K562 (cell line): ENCODE data around the gene LMO2.
"Not testable (repeated sequence)": the region's sequence is repeated elsewhere in the genome, so short reads cannot be mapped to it uniquely, and the experiment has no call there.

Experiments used
- CBX8 ChIP-seq: fragments of 200-600 bp; sonication (generic); IDR thresholded peaks from 2 replicates; pipeline ENCODE4 v1.6.1; 2012; ENCODE audit warnings: borderline replicate concordance, mixed run types, low read depth, mild to moderate bottlenecking, moderate library complexity, mixed read lengths, low read length, control low read depth, inconsistent platforms; ENCODE audit not compliant: poor library complexity, severe bottlenecking; ENCODE audit errors: extremely low read depth
- NEUROD1 ChIP-seq: fragments of 150-350 bp; IDR thresholded peaks from 2 replicates; pipeline ENCODE4 v1.6.1; 2014; ENCODE audit warnings: borderline replicate concordance, low read length, low read depth; ENCODE audit not compliant: partially characterized antibody
- NRF1 ChIP-seq, 2 experiments: fragments of 450-650 bp; IDR thresholded peaks in 1 of 2; conservative IDR thresholded peaks in 1 of 2; 2 replicates each; pipeline ENCODE4 v1.6.1; 2014; ENCODE audit warnings: mild to moderate bottlenecking in 2 of 2
- POLR2AphosphoS5 ChIP-seq: IDR thresholded peaks from 2 replicates; pipeline ENCODE4 v1.6.1; 2011; ENCODE audit warnings: mild to moderate bottlenecking, low read depth, low read length, moderate library complexity; ENCODE audit not compliant: control insufficient read depth, insufficient read depth
- SREBF1 ChIP-seq: fragments of 150-350 bp; IDR thresholded peaks from 2 replicates; pipeline ENCODE4 v1.6.1; 2014; ENCODE audit warnings: antibody characterized with exemption, low read depth, low read length, borderline replicate concordance

DNA sequence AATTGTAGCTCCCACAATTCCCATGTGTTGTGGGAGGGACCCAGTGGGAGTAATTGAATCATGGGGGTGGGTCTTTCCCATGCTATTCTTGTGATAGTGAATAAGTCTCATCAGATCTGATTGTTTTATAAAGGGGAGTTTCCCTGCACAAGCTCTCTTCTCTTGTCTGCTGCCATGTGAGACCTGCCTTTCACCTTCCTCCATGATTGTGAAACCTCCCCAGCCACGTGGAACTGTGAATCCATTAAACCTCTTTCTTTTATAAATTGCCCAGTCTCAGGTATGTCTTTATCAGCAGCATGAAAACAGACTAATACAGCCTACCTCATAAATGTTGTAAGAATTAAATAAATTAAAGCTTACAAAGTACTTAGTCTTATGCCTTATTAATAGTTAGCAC is 25.5 kb upstream of the LMO2 start:
- TF ChIP-seq NRF1 (conservative IDR thresholded peaks at IDR 0.05 in 1 of 2, IDR thresholded peaks at IDR 0.05 in 1 of 2); NEUROD1; SREBF1; POLR2AphosphoS5; CBX8: not testable (repeated sequence)
